ENCODE data around the gene INPP4B. TPM values are rescaled to one million over a fixed set of nuclear protein-coding genes. Genes with fewer than 3 reads are reported as not detected.

Gene INPP4B
- total and polyA plus RNA-seq, 2 experiments from 2014 or later = 4.6 to 5.5 TPM

GRCh38 chr4:142600952-142601351 is 245.1 kb downstream of the INPP4B start:
- no peak for TF ChIP-seq CTCF (IDR thresholded peaks at IDR 0.05; ENCODE audit: low read depth, low read length)
- Histone ChIP-seq H3K27ac (no peak overlapping the region), H3K4me1 (ENCODE audit: low read depth) (peaks cover 6% of the 10 kb centered on the region), H3K4me3 (no peak overlapping the region), H3K9me3 (ENCODE audit: low read depth) (no peaks in the 10 kb centered on the region), H3K27me3 (no peaks in the 10 kb centered on the region), H3K36me3 (no peaks in the 10 kb centered on the region)
- no peak for DNase-seq (ENCODE audit: low read depth in 1 of 2, low spot score in 1 of 2)

GRCh38 chr4:142598132-142598531 is 248.0 kb downstream of the INPP4B start:
- Histone ChIP-seq H3K4me1 (ENCODE audit: low read depth) (peaks cover 12% of the 10 kb centered on the region), H3K9me3 (ENCODE audit: low read depth) (no peaks in the 10 kb centered on the region), H3K36me3 (no peaks in the 10 kb centered on the region), H3K27me3 (no peaks in the 10 kb centered on the region), H3K4me3 (no peak overlapping the region), H3K27ac (no peak overlapping the region)
- no peak for DNase-seq (ENCODE audit: low read depth in 1 of 2, low spot score in 1 of 2)
- no peak for TF ChIP-seq CTCF (IDR thresholded peaks at IDR 0.05; ENCODE audit: low read depth, low read length)

GRCh38 chr4:142596595-142596994 is 249.5 kb downstream of the INPP4B start:
- DNase-seq (ENCODE audit: low read depth in 1 of 2, low spot score in 1 of 2) = no peak
- no peaks in the 10 kb centered on the region for H3K9me3 ChIP-seq (ENCODE audit: low read depth)
- H3K4me3 ChIP-seq = no peak overlapping the region
- no peak for TF ChIP-seq CTCF (IDR thresholded peaks at IDR 0.05; ENCODE audit: low read depth, low read length)
- peaks cover 12% of the 10 kb centered on the region for H3K4me1 ChIP-seq (ENCODE audit: low read depth)
- H3K36me3 ChIP-seq = no peaks in the 10 kb centered on the region
- H3K27me3 ChIP-seq = no peaks in the 10 kb centered on the region
- H3K27ac ChIP-seq = no peak overlapping the region

- Histone ChIP-seq H3K27me3 (no peaks in the 10 kb centered on the region), H3K27ac (no peak overlapping the region), H3K36me3 (no peaks in the 10 kb centered on the region), H3K9me3 (ENCODE audit: low read depth) (no peaks in the 10 kb centered on the region), H3K4me1 (ENCODE audit: low read depth) (peaks cover 12% of the 10 kb centered on the region), H3K4me3 (no peak overlapping the region)
- TF ChIP-seq CTCF (IDR thresholded peaks at IDR 0.05; ENCODE audit: low read depth, low read length) = no peak
- no peak for DNase-seq (ENCODE audit: low read depth in 1 of 2, low spot score in 1 of 2)
Measured at GRCh38 chr4:142596121-142596520, 250.0 kb downstream of the INPP4B start.

- no peak for DNase-seq (ENCODE audit: low read depth in 1 of 2, low spot score in 1 of 2)
- Histone ChIP-seq H3K27me3 (no peaks in the 10 kb centered on the region), H3K27ac (no peak overlapping the region), H3K9me3 (ENCODE audit: low read depth) (no peaks in the 10 kb centered on the region), H3K4me3 (no peak overlapping the region), H3K36me3 (no peaks in the 10 kb centered on the region), H3K4me1 (ENCODE audit: low read depth) (peaks cover 12% of the 10 kb centered on the region)
- TF ChIP-seq CTCF (IDR thresholded peaks at IDR 0.05; ENCODE audit: low read depth, low read length) = no peak
Measured at GRCh38 chr4:142595222-142595871, 250.8 kb downstream of the INPP4B start.
